Measurements from ENCODE around the gene KCNK7.

Gene KCNK7

GRCh38 chr11:65559951-65560537 lies 35.6 kb downstream of the KCNK7 start:
- DNase-seq (ENCODE audit: extremely low spot score, insufficient read length, low read depth): no peak
- no peak for FAIRE-seq

- DNase-seq (ENCODE audit: extremely low spot score, insufficient read length, low read depth) (no peak), FAIRE-seq (no peak)
Measured at GRCh38 chr11:65559535-65559934, 36.1 kb downstream of the KCNK7 start.

- DNase-seq (ENCODE audit: extremely low spot score, insufficient read length, low read depth) (no peak), FAIRE-seq (no peak)
Measured at GRCh38 chr11:65558930-65559509, 36.6 kb downstream of the KCNK7 start.

GRCh38 chr11:65558002-65558929 lies 37.3 kb downstream of the KCNK7 start, which contains the start of gene LTBP3:
LTBP3 (minus strand) TSS chr11:65558359; CDS start chr11:65557959, 400 bp downstream.
- DNase-seq (ENCODE audit: extremely low spot score, insufficient read length, low read depth): no peak
- no peak for FAIRE-seq

- DNase-seq (ENCODE audit: extremely low spot score, insufficient read length, low read depth): no peak
- no peak for FAIRE-seq
Measured at GRCh38 chr11:65557280-65558001, 38.2 kb downstream of the KCNK7 start.

- DNase-seq (ENCODE audit: extremely low spot score, insufficient read length, low read depth) (no peak), FAIRE-seq (no peak)
Measured at GRCh38 chr11:65556470-65557279, 38.9 kb downstream of the KCNK7 start.

GRCh38 chr11:65555693-65556231 lies 39.8 kb downstream of the KCNK7 start:
- FAIRE-seq (no peak), DNase-seq (ENCODE audit: extremely low spot score, insufficient read length, low read depth) (no peak)

GRCh38 chr11:65554842-65555430 lies 40.7 kb downstream of the KCNK7 start:
- DNase-seq (ENCODE audit: extremely low spot score, insufficient read length, low read depth) (no peak), FAIRE-seq (no peak)

GRCh38 chr11:65554057-65554818 lies 41.4 kb downstream of the KCNK7 start:
- FAIRE-seq (no peak), DNase-seq (ENCODE audit: extremely low spot score, insufficient read length, low read depth) (no peak)

GRCh38 chr11:65553301-65554001 lies 42.1 kb downstream of the KCNK7 start:
- no peak for DNase-seq (ENCODE audit: extremely low spot score, insufficient read length, low read depth)
- no peak for FAIRE-seq

- no peak for DNase-seq (ENCODE audit: extremely low spot score, insufficient read length, low read depth)
Measured at GRCh38 chr11:65552388-65552951, 43.1 kb downstream of the KCNK7 start.

GRCh38 chr11:65551572-65552387 lies 43.8 kb downstream of the KCNK7 start:
- FAIRE-seq: peak; percentile 80
- peak; percentile 55 for DNase-seq (ENCODE audit: extremely low spot score, insufficient read length, low read depth)

More at GRCh38 chr11:65552388-65552951, 43.1 kb downstream of the KCNK7 start:
- no peak for FAIRE-seq

GRCh38 chr11:65549096-65549495 lies 46.5 kb downstream of the KCNK7 start:
- FAIRE-seq: no peak
- no peak for DNase-seq (ENCODE audit: extremely low spot score, insufficient read length, low read depth)

- DNase-seq (ENCODE audit: extremely low spot score, insufficient read length, low read depth) (no peak), FAIRE-seq (no peak)
Measured at GRCh38 chr11:65548395-65548794, 47.2 kb downstream of the KCNK7 start.

- DNase-seq (ENCODE audit: extremely low spot score, insufficient read length, low read depth): no peak
Measured at GRCh38 chr11:65547446-65548125, 48.0 kb downstream of the KCNK7 start.

More at GRCh38 chr11:65547446-65548125, 48.0 kb downstream of the KCNK7 start:
- FAIRE-seq: no peak

Data from GM18507 (cell line).